GM23338 (cell line): ENCODE data around the gene FBXO34. TPM values are rescaled to one million over a fixed set of nuclear protein-coding genes. Genes with fewer than 3 reads are reported as not detected.

Experiments used
- ATAC-seq: fragments of 200-7000 bp; cut with Tn5 transposase; 3 replicates; pipeline ENCODE4 v1.9.1; 2020
- DNase-seq: peaks from one replicate; pipeline ENCODE4 v3.0.0-alpha.2; 2015; ENCODE audit warnings: low spot score
- H2AFZ ChIP-seq: fragments of 200-600 bp; sonication (generic); 2 replicates; pipeline ENCODE4 v1.8.0; 2016; ENCODE audit warnings: antibody characterized with exemption, mild to moderate bottlenecking, moderate library complexity
- H3F3A ChIP-seq: fragments of 200-600 bp; sonication (generic); replicated peaks from 2 replicates; pipeline ENCODE4 v1.8.0; 2017; ENCODE audit warnings: antibody characterized with exemption, mixed run types, low read depth
- H3K27ac ChIP-seq: fragments of 200-600 bp; sonication (generic); 2 replicates; pipeline ENCODE4 v1.6.1; 2016; ENCODE audit warnings: low read depth
- H3K27me3 ChIP-seq: fragments of 200-600 bp; sonication (generic); 2 replicates; pipeline ENCODE4 v1.8.0; 2016; ENCODE audit warnings: mild to moderate bottlenecking, mixed run types, moderate library complexity; ENCODE audit not compliant: insufficient read depth
- H3K36me3 ChIP-seq: fragments of 200-600 bp; sonication (generic); 2 replicates; pipeline ENCODE4 v1.8.0; 2016; ENCODE audit warnings: mild to moderate bottlenecking; ENCODE audit not compliant: insufficient read depth
- H3K4me1 ChIP-seq: fragments of 200-600 bp; sonication (generic); 2 replicates; pipeline ENCODE4 v1.8.0; 2016; ENCODE audit warnings: mild to moderate bottlenecking, moderate library complexity; ENCODE audit not compliant: insufficient read depth
- H3K4me2 ChIP-seq: fragments of 200-600 bp; sonication (generic); 2 replicates; pipeline ENCODE4 v1.7.1; 2017; ENCODE audit warnings: mixed run types
- H3K4me3 ChIP-seq: fragments of 200-600 bp; sonication (generic); 2 replicates; pipeline ENCODE4 v1.6.1; 2016; ENCODE audit warnings: mixed run types
- H3K79me2 ChIP-seq: fragments of 200-600 bp; sonication (generic); replicated peaks from 2 replicates; pipeline ENCODE4 v1.8.0; 2017; ENCODE audit warnings: mild to moderate bottlenecking; ENCODE audit not compliant: insufficient read depth
- H3K9me2 ChIP-seq: fragments of 200-600 bp; sonication (generic); 2 replicates; pipeline ENCODE4 v1.8.0; 2017; ENCODE audit not compliant: insufficient read depth
- H4K20me1 ChIP-seq: fragments of 200-600 bp; sonication (generic); replicated peaks from 2 replicates; pipeline ENCODE4 v1.8.0; 2017; ENCODE audit warnings: mild to moderate bottlenecking; ENCODE audit not compliant: insufficient read depth
- H3K27ac Mint-ChIP-seq: 2 replicates; pipeline ENCODE4 v1.8.0; 2020; ENCODE audit warnings: inconsistent platforms, mild to moderate bottlenecking, moderate library complexity, mixed read lengths
- H3K27me3 Mint-ChIP-seq: 3 replicates; pipeline ENCODE4 v1.8.0; 2022; ENCODE audit warnings: low read depth, mild to moderate bottlenecking, moderate library complexity, mixed read lengths, inconsistent platforms; ENCODE audit not compliant: insufficient read depth, poor library complexity
- H3K36me3 Mint-ChIP-seq: 3 replicates; pipeline ENCODE4 v1.8.0; 2021; ENCODE audit warnings: low read depth, mild to moderate bottlenecking, inconsistent platforms, moderate library complexity, mixed read lengths
- H3K4me1 Mint-ChIP-seq: 3 replicates; pipeline ENCODE4 v1.8.0; 2020; ENCODE audit warnings: mild to moderate bottlenecking, inconsistent platforms, mixed read lengths
- H3K4me3 Mint-ChIP-seq: 3 replicates; pipeline ENCODE4 v1.8.0; 2021; ENCODE audit warnings: moderate library complexity, mild to moderate bottlenecking, inconsistent platforms, mixed read lengths
- H3K9me3 Mint-ChIP-seq: 3 replicates; pipeline ENCODE4 v1.8.0; 2020; ENCODE audit warnings: moderate library complexity, mild to moderate bottlenecking, inconsistent platforms, mixed read lengths
- CREB1 ChIP-seq: fragments of 250-450 bp; sonication (Bioruptor Pico); IDR thresholded peaks from 2 replicates; pipeline ENCODE4 v1.5.0; 2020; ENCODE audit warnings: low read depth, mild to moderate bottlenecking, moderate library complexity
- ETS1 ChIP-seq: IDR thresholded peaks from 2 replicates; pipeline ENCODE4 v1.6.1; 2016; ENCODE audit warnings: antibody characterized with exemption
- NANOG ChIP-seq: IDR thresholded peaks from 2 replicates; pipeline ENCODE4 v1.6.1; 2016; ENCODE audit warnings: antibody characterized with exemption, borderline replicate concordance
- POLR2AphosphoS5 ChIP-seq: IDR thresholded peaks from 2 replicates; pipeline ENCODE4 v1.6.1; 2016; ENCODE audit warnings: antibody characterized with exemption, low read depth
- STAT1 ChIP-seq: IDR thresholded peaks from one replicate; pipeline ENCODE4 v1.6.1; 2016; ENCODE audit warnings: antibody characterized with exemption; ENCODE audit not compliant: unreplicated experiment
- ZNF331 ChIP-seq: fragments of 250-450 bp; sonication (Bioruptor Pico); IDR thresholded peaks from 2 replicates; pipeline ENCODE4 v1.5.0; 2020; ENCODE audit warnings: low read depth, mild to moderate bottlenecking, moderate library complexity
- polyA plus RNA-seq: library from polyadenylated mRNA; unstranded; fragments of >200 nt; fragmentation: Nextera tagmentation; extraction: Ambion mirVana; gene quantifications from 2 replicates; pipeline ENCODE4 v1.2.1, GENCODE V29; 2016
- total RNA-seq: library from RNA; depleted of rRNA; stranded (reverse); fragments of >200 nt; shearing (Covaris generic); gene quantifications from 2 replicates; pipeline ENCODE4 v1.2.3, GENCODE V29; 2014
- TF ChIP-seq, protein P1 (sequence below), 2 experiments: fragments of 200-600 bp in 1 of 2; sonication (generic) in 1 of 2; conservative IDR thresholded peaks; 2 replicates each; pipeline versions ENCODE4 v1.5.1 to v1.6.1; 2016 to 2017; ENCODE audit warnings: antibody characterized with exemption in 2 of 2, low read depth in 2 of 2, mild to moderate bottlenecking in 2 of 2, moderate library complexity in 1 of 2
- TF ChIP-seq, protein P2 (sequence below): fragments of 250-450 bp; sonication (Bioruptor Pico); IDR thresholded peaks from 2 replicates; pipeline ENCODE4 v1.5.0; 2020; ENCODE audit warnings: mild to moderate bottlenecking, moderate library complexity

The FBXO34 gene
- total and polyA plus RNA-seq, 2 experiments from 2014 or later: 9.4 to 13.4 TPM

DNA sequence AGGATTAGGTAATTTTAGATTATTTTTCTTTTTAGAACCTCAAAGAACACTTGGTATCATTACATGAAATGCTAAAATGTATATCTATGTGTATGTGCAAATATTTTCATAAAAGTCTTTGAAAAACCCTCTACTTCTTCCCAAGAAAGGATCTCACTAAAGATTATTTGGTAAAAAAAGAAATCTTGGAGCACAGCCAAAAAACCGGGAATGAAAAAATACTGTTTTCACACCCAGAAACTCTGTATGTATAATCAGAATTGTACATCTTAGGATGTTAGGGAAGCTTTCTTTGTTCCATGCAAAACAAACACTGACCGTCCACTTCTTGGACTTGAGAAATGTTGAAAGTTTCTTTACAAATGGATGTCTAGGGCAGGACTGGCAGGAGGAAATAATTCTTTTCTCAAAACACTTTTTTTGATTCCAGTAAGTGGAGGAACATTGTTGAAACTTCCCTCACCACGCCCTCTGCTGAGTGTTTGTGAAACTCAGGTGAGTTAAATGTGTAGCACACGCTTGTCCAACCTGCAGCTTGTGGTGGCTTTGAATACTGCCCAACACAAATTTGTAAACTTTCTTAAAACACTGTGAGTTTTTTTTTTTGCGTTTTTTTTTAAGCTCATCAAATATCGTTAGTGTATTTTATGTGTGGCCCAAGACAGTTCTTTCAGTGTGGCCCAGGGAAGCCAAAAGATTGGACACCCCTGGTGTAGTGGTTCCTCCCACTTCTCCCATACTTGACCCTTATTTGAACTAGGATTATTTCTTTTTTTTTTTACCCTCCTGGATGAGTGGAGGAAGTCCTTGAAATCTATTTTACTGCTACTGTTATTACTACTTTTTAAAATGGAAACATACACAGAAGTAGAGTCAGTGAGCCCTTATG lies 26.6 kb downstream of the FBXO34 start:
- peak; percentile 27 for DNase-seq
- Mint-ChIP-seq H3K27me3 (no peaks in the 10 kb centered on the region), H3K36me3 (peaks cover 4% of the 10 kb centered on the region; the same call in 1 of the 3 replicates), H3K27ac (no peak overlapping the region), H3K4me3 (no peak overlapping the region), H3K9me3 (no peaks in the 10 kb centered on the region), H3K4me1 (peaks cover 16% of the 10 kb centered on the region; the same call in 2 of the 3 replicates)
- peaks cover 66% of the 10 kb centered on the region for H3K79me2 ChIP-seq
- no peak overlapping the region for H2AFZ ChIP-seq
- H3K36me3 ChIP-seq: no peaks in the 10 kb centered on the region
- no peak for ATAC-seq
- no peak overlapping the region for H3K4me2 ChIP-seq
- no peak overlapping the region for H3K4me3 ChIP-seq
- H3K27me3 ChIP-seq: no peaks in the 10 kb centered on the region
- TF ChIP-seq, protein P1, sequence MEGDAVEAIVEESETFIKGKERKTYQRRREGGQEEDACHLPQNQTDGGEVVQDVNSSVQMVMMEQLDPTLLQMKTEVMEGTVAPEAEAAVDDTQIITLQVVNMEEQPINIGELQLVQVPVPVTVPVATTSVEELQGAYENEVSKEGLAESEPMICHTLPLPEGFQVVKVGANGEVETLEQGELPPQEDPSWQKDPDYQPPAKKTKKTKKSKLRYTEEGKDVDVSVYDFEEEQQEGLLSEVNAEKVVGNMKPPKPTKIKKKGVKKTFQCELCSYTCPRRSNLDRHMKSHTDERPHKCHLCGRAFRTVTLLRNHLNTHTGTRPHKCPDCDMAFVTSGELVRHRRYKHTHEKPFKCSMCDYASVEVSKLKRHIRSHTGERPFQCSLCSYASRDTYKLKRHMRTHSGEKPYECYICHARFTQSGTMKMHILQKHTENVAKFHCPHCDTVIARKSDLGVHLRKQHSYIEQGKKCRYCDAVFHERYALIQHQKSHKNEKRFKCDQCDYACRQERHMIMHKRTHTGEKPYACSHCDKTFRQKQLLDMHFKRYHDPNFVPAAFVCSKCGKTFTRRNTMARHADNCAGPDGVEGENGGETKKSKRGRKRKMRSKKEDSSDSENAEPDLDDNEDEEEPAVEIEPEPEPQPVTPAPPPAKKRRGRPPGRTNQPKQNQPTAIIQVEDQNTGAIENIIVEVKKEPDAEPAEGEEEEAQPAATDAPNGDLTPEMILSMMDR (conservative IDR thresholded peaks at IDR 0.05; ENCODE audit: low read depth in 2 of 2): peak; percentile 27 to 32; a peak in 3 of 4 replicates
- no peak for TF ChIP-seq POLR2AphosphoS5
- TF ChIP-seq ZNF331 (CRISPR knock-in tag): no peak
- H3F3A ChIP-seq: no peaks in the 10 kb centered on the region
- H3K9me2 ChIP-seq: no peaks in the 10 kb centered on the region
- peaks cover 8% of the 10 kb centered on the region for H3K4me1 ChIP-seq
- peaks cover 5% of the 10 kb centered on the region for H4K20me1 ChIP-seq
- H3K27ac ChIP-seq: no peak overlapping the region

DNA sequence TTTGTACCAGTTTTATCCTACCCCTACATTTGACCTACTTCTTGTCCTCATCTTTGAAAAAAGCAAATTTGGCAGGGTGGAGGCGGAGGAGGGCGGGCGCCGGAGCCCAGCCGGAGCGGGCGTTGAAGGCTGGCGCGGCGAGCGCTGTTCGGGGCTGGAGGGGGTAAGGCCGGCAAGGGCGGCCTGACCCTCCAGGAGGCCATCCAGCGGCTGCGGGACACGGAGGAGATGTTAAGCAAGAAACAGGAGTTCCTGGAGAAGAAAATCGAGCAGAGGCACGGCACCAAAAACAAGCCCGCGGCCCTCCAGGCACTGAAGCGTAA lies 27.2 kb downstream of the FBXO34 start:
- H3K9me2 ChIP-seq: no peaks in the 10 kb centered on the region
- Mint-ChIP-seq H3K4me1 (peaks cover 19% of the 10 kb centered on the region; the same call in 2 of the 3 replicates), H3K9me3 (no peaks in the 10 kb centered on the region), H3K27me3 (no peaks in the 10 kb centered on the region), H3K27ac (no peak overlapping the region), H3K4me3 (no peak overlapping the region), H3K36me3 (peaks cover 4% of the 10 kb centered on the region; the same call in 1 of the 3 replicates)
- no peaks in the 10 kb centered on the region for H3K27me3 ChIP-seq
- no peak overlapping the region for H3K4me2 ChIP-seq
- no peak overlapping the region for H2AFZ ChIP-seq
- H3K36me3 ChIP-seq: no peaks in the 10 kb centered on the region
- no peaks in the 10 kb centered on the region for H3F3A ChIP-seq
- ATAC-seq (no peak), DNase-seq (no peak)
- H3K4me3 ChIP-seq: no peak overlapping the region
- peaks cover 66% of the 10 kb centered on the region for H3K79me2 ChIP-seq
- no peak overlapping the region for H3K27ac ChIP-seq
- peaks cover 10% of the 10 kb centered on the region for H3K4me1 ChIP-seq
- peaks cover 1% of the 10 kb centered on the region for H4K20me1 ChIP-seq
- no peak for TF ChIP-seq NANOG
- TF ChIP-seq, protein P2, sequence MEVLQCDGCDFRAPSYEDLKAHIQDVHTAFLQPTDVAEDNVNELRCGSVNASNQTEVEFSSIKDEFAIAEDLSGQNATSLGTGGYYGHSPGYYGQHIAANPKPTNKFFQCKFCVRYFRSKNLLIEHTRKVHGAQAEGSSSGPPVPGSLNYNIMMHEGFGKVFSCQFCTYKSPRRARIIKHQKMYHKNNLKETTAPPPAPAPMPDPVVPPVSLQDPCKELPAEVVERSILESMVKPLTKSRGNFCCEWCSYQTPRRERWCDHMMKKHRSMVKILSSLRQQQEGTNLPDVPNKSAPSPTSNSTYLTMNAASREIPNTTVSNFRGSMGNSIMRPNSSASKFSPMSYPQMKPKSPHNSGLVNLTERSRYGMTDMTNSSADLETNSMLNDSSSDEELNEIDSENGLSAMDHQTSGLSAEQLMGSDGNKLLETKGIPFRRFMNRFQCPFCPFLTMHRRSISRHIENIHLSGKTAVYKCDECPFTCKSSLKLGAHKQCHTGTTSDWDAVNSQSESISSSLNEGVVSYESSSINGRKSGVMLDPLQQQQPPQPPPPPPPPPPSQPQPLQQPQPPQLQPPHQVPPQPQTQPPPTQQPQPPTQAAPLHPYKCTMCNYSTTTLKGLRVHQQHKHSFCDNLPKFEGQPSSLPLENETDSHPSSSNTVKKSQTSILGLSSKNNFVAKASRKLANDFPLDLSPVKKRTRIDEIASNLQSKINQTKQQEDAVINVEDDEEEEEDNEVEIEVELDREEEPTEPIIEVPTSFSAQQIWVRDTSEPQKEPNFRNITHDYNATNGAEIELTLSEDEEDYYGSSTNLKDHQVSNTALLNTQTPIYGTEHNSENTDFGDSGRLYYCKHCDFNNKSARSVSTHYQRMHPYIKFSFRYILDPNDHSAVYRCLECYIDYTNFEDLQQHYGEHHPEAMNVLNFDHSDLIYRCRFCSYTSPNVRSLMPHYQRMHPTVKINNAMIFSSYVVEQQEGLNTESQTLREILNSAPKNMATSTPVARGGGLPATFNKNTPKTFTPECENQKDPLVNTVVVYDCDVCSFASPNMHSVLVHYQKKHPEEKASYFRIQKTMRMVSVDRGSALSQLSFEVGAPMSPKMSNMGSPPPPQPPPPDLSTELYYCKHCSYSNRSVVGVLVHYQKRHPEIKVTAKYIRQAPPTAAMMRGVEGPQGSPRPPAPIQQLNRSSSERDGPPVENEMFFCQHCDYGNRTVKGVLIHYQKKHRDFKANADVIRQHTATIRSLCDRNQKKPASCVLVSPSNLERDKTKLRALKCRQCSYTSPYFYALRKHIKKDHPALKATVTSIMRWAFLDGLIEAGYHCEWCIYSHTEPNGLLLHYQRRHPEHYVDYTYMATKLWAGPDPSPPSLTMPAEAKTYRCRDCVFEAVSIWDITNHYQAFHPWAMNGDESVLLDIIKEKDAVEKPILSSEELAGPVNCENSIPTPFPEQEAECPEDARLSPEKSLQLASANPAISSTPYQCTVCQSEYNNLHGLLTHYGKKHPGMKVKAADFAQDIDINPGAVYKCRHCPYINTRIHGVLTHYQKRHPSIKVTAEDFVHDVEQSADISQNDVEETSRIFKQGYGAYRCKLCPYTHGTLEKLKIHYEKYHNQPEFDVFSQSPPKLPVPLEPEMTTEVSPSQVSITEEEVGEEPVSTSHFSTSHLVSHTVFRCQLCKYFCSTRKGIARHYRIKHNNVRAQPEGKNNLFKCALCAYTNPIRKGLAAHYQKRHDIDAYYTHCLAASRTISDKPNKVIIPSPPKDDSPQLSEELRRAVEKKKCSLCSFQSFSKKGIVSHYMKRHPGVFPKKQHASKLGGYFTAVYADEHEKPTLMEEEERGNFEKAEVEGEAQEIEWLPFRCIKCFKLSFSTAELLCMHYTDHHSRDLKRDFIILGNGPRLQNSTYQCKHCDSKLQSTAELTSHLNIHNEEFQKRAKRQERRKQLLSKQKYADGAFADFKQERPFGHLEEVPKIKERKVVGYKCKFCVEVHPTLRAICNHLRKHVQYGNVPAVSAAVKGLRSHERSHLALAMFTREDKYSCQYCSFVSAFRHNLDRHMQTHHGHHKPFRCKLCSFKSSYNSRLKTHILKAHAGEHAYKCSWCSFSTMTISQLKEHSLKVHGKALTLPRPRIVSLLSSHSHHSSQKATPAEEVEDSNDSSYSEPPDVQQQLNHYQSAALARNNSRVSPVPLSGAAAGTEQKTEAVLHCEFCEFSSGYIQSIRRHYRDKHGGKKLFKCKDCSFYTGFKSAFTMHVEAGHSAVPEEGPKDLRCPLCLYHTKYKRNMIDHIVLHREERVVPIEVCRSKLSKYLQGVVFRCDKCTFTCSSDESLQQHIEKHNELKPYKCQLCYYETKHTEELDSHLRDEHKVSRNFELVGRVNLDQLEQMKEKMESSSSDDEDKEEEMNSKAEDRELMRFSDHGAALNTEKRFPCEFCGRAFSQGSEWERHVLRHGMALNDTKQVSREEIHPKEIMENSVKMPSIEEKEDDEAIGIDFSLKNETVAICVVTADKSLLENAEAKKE: no peak
- no peak for TF ChIP-seq ETS1
- TF ChIP-seq, protein P1 (conservative IDR thresholded peaks at IDR 0.05; ENCODE audit: low read depth in 2 of 2): no peak
- TF ChIP-seq STAT1: no peak
- no peak for TF ChIP-seq CREB1 (CRISPR knock-in tag)
